RPMI8226 (cell line): ENCODE data around the gene SLC6A13.
"Not testable (repeated sequence)": the region's sequence is repeated elsewhere in the genome, so short reads cannot be mapped to it uniquely, and the experiment has no call there.

ENCODE experiments used
- DNase-seq: peaks from one replicate; pipeline ENCODE4 v3.0.0-alpha.2; 2015

SLC6A13 gene

GRCh38 chr12:263574-263973 is 938 bp upstream of the SLC6A13 start:
- no peak for DNase-seq

GRCh38 chr12:262113-262512 is 523 bp downstream of the SLC6A13 start:
- DNase-seq: no peak

- no peak for DNase-seq
Measured at GRCh38 chr12:257521-258321, 4.9 kb downstream of the SLC6A13 start.

- DNase-seq: no peak
Measured at GRCh38 chr12:256958-257357, 5.7 kb downstream of the SLC6A13 start.

- no peak for DNase-seq
Measured at GRCh38 chr12:256225-256624, 6.4 kb downstream of the SLC6A13 start.

GRCh38 chr12:254912-255311 is 7.7 kb downstream of the SLC6A13 start:
- DNase-seq: no peak

GRCh38 chr12:254039-254438 is 8.6 kb downstream of the SLC6A13 start:
- no peak for DNase-seq

GRCh38 chr12:253116-253831 is 9.4 kb downstream of the SLC6A13 start:
- no peak for DNase-seq

GRCh38 chr12:252636-253035 is 10.0 kb downstream of the SLC6A13 start:
- no peak for DNase-seq

- no peak for DNase-seq
Measured at GRCh38 chr12:247271-247670, 15.4 kb downstream of the SLC6A13 start.

- no peak for DNase-seq
Measured at GRCh38 chr12:243381-243780, 19.3 kb downstream of the SLC6A13 start.

- DNase-seq: no peak
Measured at GRCh38 chr12:242496-242895, 20.1 kb downstream of the SLC6A13 start.

GRCh38 chr12:241266-241665 is 21.4 kb downstream of the SLC6A13 start:
- DNase-seq: no peak

- DNase-seq: no peak
Measured at GRCh38 chr12:240566-240965, 22.1 kb downstream of the SLC6A13 start.

GRCh38 chr12:238736-239398 is 23.8 kb downstream of the SLC6A13 start:
- DNase-seq: no peak

GRCh38 chr12:238116-238515 is 24.5 kb downstream of the SLC6A13 start:
- DNase-seq: no peak

GRCh38 chr12:237026-237815 is 25.4 kb downstream of the SLC6A13 start:
- no peak for DNase-seq

- no peak for DNase-seq
Measured at GRCh38 chr12:236445-236844, 26.2 kb downstream of the SLC6A13 start.

GRCh38 chr12:235967-236366 is 26.7 kb downstream of the SLC6A13 start:
- DNase-seq: not testable (repeated sequence)

- DNase-seq: no peak
Measured at GRCh38 chr12:234891-235415, 27.7 kb downstream of the SLC6A13 start.

- DNase-seq: no peak
Measured at GRCh38 chr12:234019-234418, 28.6 kb downstream of the SLC6A13 start.

- DNase-seq: no peak
Measured at GRCh38 chr12:233615-233968, 29.0 kb downstream of the SLC6A13 start.
